ENCODE results near the gene SPATA31D4. TPM values are rescaled to one million over a fixed set of nuclear protein-coding genes. Genes with fewer than 3 reads are reported as not detected.

SPATA31D4 gene
- total and polyA plus RNA-seq, 10 donors, result 0.02 TPM; not detected in 9

- Histone ChIP-seq H3K27me3 (replicated peaks in 1 of 7) (no peaks in the 10 kb centered on the region), H3K4me3 (no peak overlapping the region), H3K36me3 (no peaks in the 10 kb centered on the region), H3K4me1 (no peaks in the 10 kb centered on the region), H3K9me3 (peaks cover 0 to 3% (median 0%) of the 10 kb centered on the region in 8 donors), H3K27ac (no peak overlapping the region)
- no peak for DNase-seq
- intact Hi-C loops (cut with DNase I; ENCODE audit: low total_unique reads), result no loop called here
- TF ChIP-seq POLR2A (IDR thresholded peaks at IDR 0.05) (no peak), POLR2AphosphoS5 (IDR thresholded peaks at IDR 0.05) (no peak), CTCF (IDR thresholded peaks at IDR 0.05 in 8 of 11, conservative IDR thresholded peaks at IDR 0.05 in 3 of 11) (no peak)
Observed at GRCh38 chr9:81896070-81896469, 32.2 kb upstream of the SPATA31D4 start.

GRCh38 chr9:81898851-81899250, 29.4 kb upstream of the SPATA31D4 start:
- Histone ChIP-seq H3K4me1 (no peaks in the 10 kb centered on the region), H3K4me3 (no peak overlapping the region), H3K27ac (no peak overlapping the region), H3K27me3 (replicated peaks in 1 of 7) (no peaks in the 10 kb centered on the region), H3K9me3 (peaks cover 0 to 3% (median 0%) of the 10 kb centered on the region in 8 donors), H3K36me3 (no peaks in the 10 kb centered on the region)
- no peak for DNase-seq
- intact Hi-C loops (cut with DNase I; ENCODE audit: low total_unique reads), result no loop called here
- WGBS, 5 donors, result 86 to 96% (median 94%) methylated on average over 1 of the region's 1 CpG
- no peak for TF ChIP-seq CTCF (IDR thresholded peaks at IDR 0.05 in 8 of 11, conservative IDR thresholded peaks at IDR 0.05 in 3 of 11)
- TF ChIP-seq POLR2AphosphoS5 (IDR thresholded peaks at IDR 0.05), result no peak

GRCh38 chr9:81902196-81902595, 26.0 kb upstream of the SPATA31D4 start:
- Histone ChIP-seq H3K9me3 (peaks cover 0 to 3% (median 0%) of the 10 kb centered on the region in 8 donors), H3K27me3 (replicated peaks in 1 of 7) (no peaks in the 10 kb centered on the region), H3K27ac (no peak overlapping the region), H3K36me3 (no peaks in the 10 kb centered on the region), H3K4me3 (no peak overlapping the region), H3K4me1 (no peaks in the 10 kb centered on the region)
- no peak for TF ChIP-seq POLR2AphosphoS5 (IDR thresholded peaks at IDR 0.05)
- TF ChIP-seq POLR2A (IDR thresholded peaks at IDR 0.05), result no peak
- TF ChIP-seq CTCF (IDR thresholded peaks at IDR 0.05 in 8 of 11, conservative IDR thresholded peaks at IDR 0.05 in 3 of 11), result no peak
- DNase-seq, result no peak
- 69 to 83% (median 71%) methylated on average over 2 of the region's 2 CpGs for WGBS, 5 donors
- intact Hi-C loops (cut with DNase I; ENCODE audit: low total_unique reads), result no loop called here

- Histone ChIP-seq H3K27me3 (replicated peaks in 1 of 7) (no peaks in the 10 kb centered on the region), H3K4me1 (no peaks in the 10 kb centered on the region), H3K4me3 (no peak overlapping the region), H3K36me3 (no peaks in the 10 kb centered on the region), H3K27ac (no peak overlapping the region), H3K9me3 (no peaks in the 10 kb centered on the region)
- intact Hi-C loops (cut with DNase I; ENCODE audit: low total_unique reads), result no loop called here
- no peak for DNase-seq
- 67 to 87% (median 77%) methylated on average over 3 of the region's 3 CpGs for WGBS, 5 donors
- TF ChIP-seq POLR2AphosphoS5 (IDR thresholded peaks at IDR 0.05) (no peak), CTCF (IDR thresholded peaks at IDR 0.05 in 8 of 11, conservative IDR thresholded peaks at IDR 0.05 in 3 of 11) (no peak), POLR2A (IDR thresholded peaks at IDR 0.05) (no peak)
Observed at GRCh38 chr9:81902626-81903025, 25.6 kb upstream of the SPATA31D4 start.

Data from spleen (tissue), 11 donors.